ENCODE measurements around the gene LSM10.

DNA sequence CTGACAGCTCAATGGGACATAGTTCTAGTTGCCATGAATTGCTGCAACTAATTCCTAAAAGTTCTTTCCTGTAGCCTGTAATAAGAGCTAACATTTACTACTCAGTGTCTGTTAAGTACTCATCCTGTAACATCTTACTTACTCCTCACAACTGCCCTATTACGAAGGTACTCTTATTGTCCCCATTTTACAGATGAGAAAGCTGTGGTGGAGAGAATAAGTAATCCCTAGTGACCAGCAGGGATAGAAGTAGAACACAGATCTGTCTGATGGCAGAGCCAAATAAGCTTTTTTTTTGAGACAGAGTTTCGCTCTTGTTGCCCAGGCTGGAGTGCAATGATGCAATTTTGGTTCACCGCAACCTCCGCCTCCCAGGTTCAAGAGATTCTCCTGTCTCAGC lies 15.0 kb downstream of the LSM10 start:
- TF ChIP-seq POLR2A (IDR thresholded peaks at IDR 0.05), result no peak
- TF ChIP-seq, protein P1, sequence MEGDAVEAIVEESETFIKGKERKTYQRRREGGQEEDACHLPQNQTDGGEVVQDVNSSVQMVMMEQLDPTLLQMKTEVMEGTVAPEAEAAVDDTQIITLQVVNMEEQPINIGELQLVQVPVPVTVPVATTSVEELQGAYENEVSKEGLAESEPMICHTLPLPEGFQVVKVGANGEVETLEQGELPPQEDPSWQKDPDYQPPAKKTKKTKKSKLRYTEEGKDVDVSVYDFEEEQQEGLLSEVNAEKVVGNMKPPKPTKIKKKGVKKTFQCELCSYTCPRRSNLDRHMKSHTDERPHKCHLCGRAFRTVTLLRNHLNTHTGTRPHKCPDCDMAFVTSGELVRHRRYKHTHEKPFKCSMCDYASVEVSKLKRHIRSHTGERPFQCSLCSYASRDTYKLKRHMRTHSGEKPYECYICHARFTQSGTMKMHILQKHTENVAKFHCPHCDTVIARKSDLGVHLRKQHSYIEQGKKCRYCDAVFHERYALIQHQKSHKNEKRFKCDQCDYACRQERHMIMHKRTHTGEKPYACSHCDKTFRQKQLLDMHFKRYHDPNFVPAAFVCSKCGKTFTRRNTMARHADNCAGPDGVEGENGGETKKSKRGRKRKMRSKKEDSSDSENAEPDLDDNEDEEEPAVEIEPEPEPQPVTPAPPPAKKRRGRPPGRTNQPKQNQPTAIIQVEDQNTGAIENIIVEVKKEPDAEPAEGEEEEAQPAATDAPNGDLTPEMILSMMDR (IDR thresholded peaks at IDR 0.05 in 4 of 5, conservative IDR thresholded peaks at IDR 0.05 in 1 of 5), result no peak
